Mononuclear cell (primary cell): ENCODE results near the gene QDPR. TPM values are rescaled to one million over a fixed set of nuclear protein-coding genes. Genes with fewer than 3 reads are reported as not detected.

Experiments used
- H3K27me3 ChIP-seq: 2 replicates; pipeline ENCODE4 v1.6.0; 2011; ENCODE audit warnings: low read length, control low read depth; ENCODE audit not compliant: insufficient read depth
- H3K4me1 ChIP-seq: 2 replicates; pipeline ENCODE4 v1.5.1; 2011; ENCODE audit warnings: mild to moderate bottlenecking, low read length, control low read depth; ENCODE audit not compliant: insufficient read depth
- H3K4me3 ChIP-seq: 2 replicates; pipeline ENCODE4 v1.5.1; 2011; ENCODE audit warnings: mild to moderate bottlenecking, low read length, moderate library complexity
- H3K9me3 ChIP-seq: 2 replicates; pipeline ENCODE4 v1.5.1; 2011; ENCODE audit warnings: low read depth, mild to moderate bottlenecking, control low read depth, low read length
- total RNA-seq: library from RNA; depleted of rRNA; stranded (reverse); fragments of >200 nt; gene quantifications from one replicate; pipeline ENCODE4 v1.2.3, GENCODE V29; 2012

QDPR gene
- total RNA-seq, 1 donor = 6.2 TPM

GRCh38 chr4:17512973-17513665 lies 1.2 kb upstream of the QDPR start:
- Histone ChIP-seq H3K9me3 (no peaks in the 10 kb centered on the region), H3K27me3 (peaks cover 2% of the 10 kb centered on the region), H3K4me3 (no peak overlapping the region), H3K4me1 (peaks cover 18% of the 10 kb centered on the region)

- H3K4me1 ChIP-seq = peaks cover 18% of the 10 kb centered on the region
- H3K9me3 ChIP-seq = no peaks in the 10 kb centered on the region
- peak overlapping the region; percentile 55 for H3K4me3 ChIP-seq
- H3K27me3 ChIP-seq = no peaks in the 10 kb centered on the region
Observed at GRCh38 chr4:17511509-17511949, 361 bp downstream of the QDPR start.

- H3K4me3 ChIP-seq = peak overlapping the region; percentile 55
- no peaks in the 10 kb centered on the region for H3K9me3 ChIP-seq
- H3K27me3 ChIP-seq = no peaks in the 10 kb centered on the region
- peaks cover 18% of the 10 kb centered on the region for H3K4me1 ChIP-seq
Observed at GRCh38 chr4:17511051-17511450, 839 bp downstream of the QDPR start.

- peaks cover 18% of the 10 kb centered on the region for H3K4me1 ChIP-seq
- no peaks in the 10 kb centered on the region for H3K9me3 ChIP-seq
- no peaks in the 10 kb centered on the region for H3K27me3 ChIP-seq
- H3K4me3 ChIP-seq = no peak overlapping the region
Observed at GRCh38 chr4:17510582-17510981, 1.3 kb downstream of the QDPR start.

GRCh38 chr4:17504081-17504480 lies 7.8 kb downstream of the QDPR start:
- no peaks in the 10 kb centered on the region for H3K9me3 ChIP-seq
- H3K4me3 ChIP-seq = no peak overlapping the region
- no peaks in the 10 kb centered on the region for H3K27me3 ChIP-seq
- no peaks in the 10 kb centered on the region for H3K4me1 ChIP-seq

GRCh38 chr4:17502756-17503155 lies 9.1 kb downstream of the QDPR start:
- no peaks in the 10 kb centered on the region for H3K9me3 ChIP-seq
- no peaks in the 10 kb centered on the region for H3K27me3 ChIP-seq
- no peaks in the 10 kb centered on the region for H3K4me1 ChIP-seq
- H3K4me3 ChIP-seq = no peak overlapping the region

- Histone ChIP-seq H3K4me1 (no peaks in the 10 kb centered on the region), H3K27me3 (no peaks in the 10 kb centered on the region), H3K9me3 (no peaks in the 10 kb centered on the region), H3K4me3 (no peak overlapping the region)
Observed at GRCh38 chr4:17500574-17500973, 11.3 kb downstream of the QDPR start.

GRCh38 chr4:17497890-17498523 lies 13.9 kb downstream of the QDPR start:
- Histone ChIP-seq H3K27me3 (no peaks in the 10 kb centered on the region), H3K4me3 (no peak overlapping the region), H3K9me3 (no peaks in the 10 kb centered on the region), H3K4me1 (no peaks in the 10 kb centered on the region)

GRCh38 chr4:17494258-17495190 lies 17.4 kb downstream of the QDPR start:
- H3K27me3 ChIP-seq = no peaks in the 10 kb centered on the region
- no peak overlapping the region for H3K4me3 ChIP-seq
- H3K9me3 ChIP-seq = no peaks in the 10 kb centered on the region
- no peaks in the 10 kb centered on the region for H3K4me1 ChIP-seq

- H3K9me3 ChIP-seq = no peaks in the 10 kb centered on the region
- H3K4me3 ChIP-seq = no peak overlapping the region
- no peaks in the 10 kb centered on the region for H3K4me1 ChIP-seq
- no peaks in the 10 kb centered on the region for H3K27me3 ChIP-seq
Observed at GRCh38 chr4:17493619-17494018, 18.3 kb downstream of the QDPR start.

GRCh38 chr4:17492876-17493275 lies 19.0 kb downstream of the QDPR start:
- no peaks in the 10 kb centered on the region for H3K9me3 ChIP-seq
- H3K4me3 ChIP-seq = no peak overlapping the region
- no peaks in the 10 kb centered on the region for H3K4me1 ChIP-seq
- no peaks in the 10 kb centered on the region for H3K27me3 ChIP-seq

- Histone ChIP-seq H3K27me3 (no peaks in the 10 kb centered on the region), H3K9me3 (no peaks in the 10 kb centered on the region), H3K4me1 (no peaks in the 10 kb centered on the region), H3K4me3 (no peak overlapping the region)
Observed at GRCh38 chr4:17492058-17492741, 19.7 kb downstream of the QDPR start.

GRCh38 chr4:17491196-17491595 lies 20.7 kb downstream of the QDPR start:
- Histone ChIP-seq H3K9me3 (no peaks in the 10 kb centered on the region), H3K4me1 (no peaks in the 10 kb centered on the region), H3K27me3 (no peaks in the 10 kb centered on the region), H3K4me3 (no peak overlapping the region)

- Histone ChIP-seq H3K27me3 (no peaks in the 10 kb centered on the region), H3K9me3 (no peaks in the 10 kb centered on the region)
Observed at GRCh38 chr4:17490575-17491059, 21.3 kb downstream of the QDPR start.

More at GRCh38 chr4:17490575-17491059, 21.3 kb downstream of the QDPR start:
- Histone ChIP-seq H3K4me3 (no peak overlapping the region), H3K4me1 (no peaks in the 10 kb centered on the region)
